SK-N-MC (cell line): ENCODE results near the gene LAIR1.

Experiments
- DNase-seq: peaks from one replicate; pipeline ENCODE4 v3.0.0-alpha.2; 2011; ENCODE audit warnings: low read depth, low spot score
- H3K27ac ChIP-seq: fragments of 200-600 bp; sonication (generic); 2 replicates; pipeline ENCODE4 v1.5.1; 2016; ENCODE audit warnings: mixed run types
- H3K36me3 ChIP-seq: fragments of 200-600 bp; sonication (generic); 2 replicates; pipeline ENCODE4 v1.6.1; 2017; ENCODE audit warnings: antibody characterized with exemption, low read length, mixed read lengths; ENCODE audit not compliant: insufficient read depth
- H3K4me3 ChIP-seq: fragments of 200-600 bp; sonication (generic); 2 replicates; pipeline ENCODE4 v1.5.1; 2016
- H3K9ac ChIP-seq: fragments of 200-600 bp; sonication (generic); 2 replicates; pipeline ENCODE4 v1.8.0; 2017; ENCODE audit warnings: mixed run types, mixed read lengths; ENCODE audit not compliant: insufficient read length
- H3K9me3 ChIP-seq: fragments of 200-600 bp; sonication (generic); 2 replicates; pipeline ENCODE4 v1.6.1; 2017; ENCODE audit warnings: low read depth, mild to moderate bottlenecking, antibody characterized with exemption, low read length, moderate library complexity, mixed read lengths
- EZH2 ChIP-seq: fragments of 200-600 bp; sonication (generic); IDR thresholded peaks from one replicate; pipeline ENCODE4 v1.6.1; 2017; ENCODE audit warnings: antibody characterized with exemption
- FOXP2 ChIP-seq: optimal IDR thresholded peaks from 2 replicates; pipeline ENCODE3; 2011; ENCODE audit warnings: mild to moderate bottlenecking, moderate library complexity; ENCODE audit not compliant: insufficient read depth; ENCODE audit errors: extremely low read length, control extremely low read depth
- POLR2AphosphoS5 ChIP-seq: IDR thresholded peaks from 2 replicates; pipeline ENCODE4 v1.6.1; 2012; ENCODE audit warnings: mild to moderate bottlenecking, low read depth, low read length, borderline replicate concordance

The LAIR1 gene

DNA sequence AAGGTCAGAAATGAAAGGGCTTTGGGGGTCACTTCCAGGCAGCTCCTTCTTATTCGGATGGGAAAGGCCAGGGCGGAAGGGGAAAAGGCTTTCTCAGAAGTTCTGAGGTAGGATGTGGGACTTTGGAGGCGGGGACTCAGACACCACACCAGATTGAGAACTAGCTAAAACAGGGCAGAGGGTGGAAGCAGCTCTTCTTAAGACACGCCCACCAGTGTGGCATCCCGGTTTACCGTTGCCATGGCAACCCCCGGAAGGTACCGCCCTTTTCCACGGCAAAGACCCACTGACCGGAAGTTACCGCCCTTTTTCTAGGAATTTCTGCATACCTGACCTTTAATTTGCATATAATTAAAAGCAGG lies 48.0 kb downstream of the LAIR1 start:
- Histone ChIP-seq H3K36me3 (no peaks in the 10 kb centered on the region), H3K9ac (no peak overlapping the region), H3K27ac (no peak overlapping the region), H3K4me3 (no peak overlapping the region), H3K9me3 (no peaks in the 10 kb centered on the region)
- no peak for TF ChIP-seq EZH2
- DNase-seq = no peak

GRCh38 chr19:54315956-54316355 lies 48.8 kb downstream of the LAIR1 start:
- Histone ChIP-seq H3K27ac (no peak overlapping the region), H3K4me3 (no peak overlapping the region), H3K36me3 (no peaks in the 10 kb centered on the region), H3K9ac (no peak overlapping the region), H3K9me3 (no peaks in the 10 kb centered on the region)
- no peak for DNase-seq
- no peak for TF ChIP-seq EZH2
- no peak for TF ChIP-seq POLR2AphosphoS5
- TF ChIP-seq FOXP2 = no peak

GRCh38 chr19:54312436-54313377 lies 52.0 kb downstream of the LAIR1 start, which contains the start of gene LILRA5:
TSS of gene LILRA5 (minus strand) at chr19:54313166. CDS start at chr19:54313019, 147 bp downstream.
- Histone ChIP-seq H3K4me3 (no peak within 1 kb of the TSS), H3K9ac (no peak within 1 kb of the TSS), H3K9me3 (no peaks in the 10 kb centered on the region), H3K27ac (no peak within 1 kb of the TSS), H3K36me3 (no peaks in the 10 kb centered on the region)
- DNase-seq = no peak
- TF ChIP-seq EZH2 (no peak), POLR2AphosphoS5 (no peak), FOXP2 (no peak)

GRCh38 chr19:54312011-54312410 lies 52.7 kb downstream of the LAIR1 start:
- Histone ChIP-seq H3K9me3 (no peaks in the 10 kb centered on the region), H3K4me3 (no peak overlapping the region), H3K27ac (no peak overlapping the region), H3K36me3 (no peaks in the 10 kb centered on the region), H3K9ac (no peak overlapping the region)
- no peak for DNase-seq
- TF ChIP-seq FOXP2 (no peak), EZH2 (no peak), POLR2AphosphoS5 (no peak)

DNA sequence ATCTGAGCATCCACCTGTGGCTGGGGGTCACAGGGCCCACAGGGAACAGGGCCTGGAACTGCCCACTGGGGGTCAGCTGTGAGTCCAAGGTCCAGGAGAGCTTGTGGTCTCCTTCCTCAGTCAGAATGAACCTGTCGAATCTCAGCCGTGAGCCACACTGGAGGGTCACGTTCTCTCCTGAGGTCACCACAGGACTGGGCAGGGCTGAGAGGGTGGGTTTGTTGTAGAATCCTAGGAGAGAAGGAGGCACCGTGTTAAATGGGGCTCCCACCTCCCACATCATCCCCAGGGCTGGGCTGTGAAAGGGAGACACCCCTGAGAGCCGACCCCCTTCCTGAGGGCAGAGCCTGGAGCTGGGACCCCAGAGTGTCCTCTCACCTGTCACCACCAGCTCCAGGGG lies 53.2 kb downstream of the LAIR1 start:
- DNase-seq = no peak
- TF ChIP-seq FOXP2 (no peak), POLR2AphosphoS5 (no peak), EZH2 (no peak)
- no peak overlapping the region for H3K9ac ChIP-seq
- H3K4me3 ChIP-seq = no peak overlapping the region
- H3K27ac ChIP-seq = no peak overlapping the region
- H3K9me3 ChIP-seq = no peaks in the 10 kb centered on the region
- H3K36me3 ChIP-seq = no peaks in the 10 kb centered on the region

- Histone ChIP-seq H3K27ac (no peak overlapping the region), H3K9ac (no peak overlapping the region), H3K9me3 (no peaks in the 10 kb centered on the region), H3K4me3 (no peak overlapping the region), H3K36me3 (no peaks in the 10 kb centered on the region)
- TF ChIP-seq POLR2AphosphoS5 = no peak
- DNase-seq = no peak
Observed at GRCh38 chr19:54310543-54310942, 54.2 kb downstream of the LAIR1 start.

GRCh38 chr19:54309811-54310210 lies 54.9 kb downstream of the LAIR1 start:
- H3K9ac ChIP-seq = no peak overlapping the region
- no peak for TF ChIP-seq EZH2
- TF ChIP-seq FOXP2 = no peak
- no peak for TF ChIP-seq POLR2AphosphoS5
- DNase-seq = no peak
- H3K27ac ChIP-seq = no peak overlapping the region
- no peaks in the 10 kb centered on the region for H3K9me3 ChIP-seq
- no peak overlapping the region for H3K4me3 ChIP-seq
- H3K36me3 ChIP-seq = no peaks in the 10 kb centered on the region

DNA sequence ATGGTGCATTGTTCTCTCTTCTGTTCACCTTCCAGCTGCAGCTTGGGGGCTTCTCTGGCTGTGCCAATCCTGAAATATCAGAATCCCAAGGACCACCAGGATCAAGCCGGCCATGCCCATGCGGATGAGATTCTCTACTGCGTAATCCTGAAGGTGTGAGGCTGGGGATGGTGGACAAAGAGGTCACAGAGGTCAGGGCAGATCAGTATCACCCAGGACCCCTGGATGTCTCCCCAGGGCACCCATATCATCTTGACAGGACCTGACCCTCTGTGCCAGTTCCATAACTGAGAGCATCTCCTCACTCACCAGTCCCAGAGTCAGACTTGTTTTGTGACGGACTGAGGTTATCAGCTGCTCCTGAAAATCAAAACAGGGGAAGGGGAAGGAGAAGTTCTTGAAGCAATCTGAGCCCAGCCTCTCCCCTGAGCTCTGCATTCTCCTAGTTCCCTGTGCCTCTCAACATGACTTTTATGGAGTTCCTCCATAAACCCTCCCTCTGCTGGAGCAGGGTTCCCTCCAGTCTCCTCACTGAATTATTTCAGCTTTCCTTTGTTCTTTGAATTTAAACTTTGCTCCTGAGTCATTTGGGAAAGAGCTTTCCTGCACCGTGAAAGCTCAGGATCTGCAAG lies 57.2 kb downstream of the LAIR1 start:
- no peak for TF ChIP-seq EZH2
- TF ChIP-seq FOXP2 = no peak
- TF ChIP-seq POLR2AphosphoS5 = no peak
- Histone ChIP-seq H3K9ac (no peak overlapping the region), H3K27ac (no peak overlapping the region), H3K4me3 (no peak overlapping the region), H3K9me3 (no peaks in the 10 kb centered on the region), H3K36me3 (no peaks in the 10 kb centered on the region)
- no peak for DNase-seq

DNA sequence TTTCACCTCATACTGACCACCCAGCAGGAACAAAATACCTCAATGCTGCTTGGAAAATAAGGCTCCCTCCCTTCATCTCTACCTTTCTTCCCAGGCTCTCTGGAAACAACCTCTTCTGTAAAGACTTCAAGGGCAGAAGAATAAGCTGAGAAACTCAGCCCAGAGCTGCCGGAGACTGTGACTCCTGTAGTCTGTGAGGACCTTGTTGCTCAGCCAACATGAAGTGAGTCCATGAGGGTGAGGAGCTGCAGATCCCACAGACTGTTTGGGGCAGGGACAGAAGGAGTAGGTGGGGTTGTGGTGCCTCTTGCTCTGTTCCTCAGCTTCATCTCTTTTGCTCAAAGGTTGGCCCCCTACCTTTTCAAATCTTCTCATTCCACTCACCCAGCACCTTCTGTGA lies 59.6 kb downstream of the LAIR1 start:
- TF ChIP-seq FOXP2 (no peak), EZH2 (no peak), POLR2AphosphoS5 (no peak)
- Histone ChIP-seq H3K9ac (no peak overlapping the region), H3K36me3 (no peaks in the 10 kb centered on the region), H3K9me3 (no peaks in the 10 kb centered on the region), H3K4me3 (no peak overlapping the region), H3K27ac (no peak overlapping the region)
- no peak for DNase-seq
